GM12892 (cell line): ENCODE measurements around the gene PRAC2.

Experiments used
- POLR2AphosphoS5 ChIP-seq: IDR thresholded peaks from 2 replicates; pipeline ENCODE4 v1.6.1; 2011; ENCODE audit warnings: low read depth, low read length, control low read depth
- TAF1 ChIP-seq: IDR thresholded peaks from 2 replicates; pipeline ENCODE4 v1.6.1; 2011; ENCODE audit warnings: low read depth, mild to moderate bottlenecking, control low read depth, low read length, borderline replicate concordance

GRCh38 chr17:48728232-48729231, 5.5 kb downstream of the PRAC2 start, which contains the start of gene HOXB13:
- no peak for TF ChIP-seq POLR2AphosphoS5
- TF ChIP-seq TAF1 = no peak
